H1 (cell line): ENCODE measurements around the gene COPA. TPM values are rescaled to one million over a fixed set of nuclear protein-coding genes. Genes with fewer than 3 reads are reported as not detected.

Experiments used
- CTCF ChIA-PET: fragments of 300-600 bp; sonication (Branson Sonifier 250); formaldehyde crosslinking; loops from one replicate; lab custom pipeline; 2021; ENCODE audit not compliant: partially characterized antibody; lab: Charles Lee
- POLR2A ChIA-PET: fragments of 300-600 bp; sonication (Branson Sonifier 250); formaldehyde crosslinking; loops from one replicate; lab custom pipeline; 2021; ENCODE audit warnings: inconsistent platforms; ENCODE audit not compliant: partially characterized antibody; lab: Charles Lee
- DNase-seq, 2 experiments: peaks; one replicate each; pipeline versions ENCODE4 v3.0.0 to v3.0.0-alpha.2; 2010 to 2022; ENCODE audit warnings: low spot score in 2 of 2, low read depth in 1 of 2, mixed read lengths in 1 of 2
- FAIRE-seq: peaks from 2 replicates; lab custom pipeline; 2011; peaks lifted over from hg19 to GRCh38; lab: Jason Lieb, UNC
- H2AFZ ChIP-seq: 2 replicates; pipeline ENCODE4 v1.8.1; 2012; ENCODE audit warnings: low read length, inconsistent platforms
- H2AK5ac ChIP-seq: 2 replicates; pipeline ENCODE4 v1.6.1; 2013; ENCODE audit warnings: low read depth, low read length
- H2BK120ac ChIP-seq: replicated peaks from 2 replicates; pipeline ENCODE3; 2013; ENCODE audit warnings: low read depth, low read length, inconsistent platforms
- H2BK12ac ChIP-seq: 2 replicates; pipeline ENCODE4 v1.6.1; 2013; ENCODE audit warnings: low read depth, low read length
- H2BK15ac ChIP-seq: 2 replicates; pipeline ENCODE4 v1.6.1; 2013; ENCODE audit warnings: low read length
- H2BK20ac ChIP-seq: 2 replicates; pipeline ENCODE4 v1.6.1; 2013; ENCODE audit warnings: low read length
- H2BK5ac ChIP-seq: 2 replicates; pipeline ENCODE4 v1.6.1; 2013; ENCODE audit warnings: low read depth, low read length
- H3K14ac ChIP-seq: 2 replicates; pipeline ENCODE4 v1.6.1; 2013; ENCODE audit warnings: inconsistent platforms; ENCODE audit not compliant: insufficient read length
- H3K18ac ChIP-seq: 2 replicates; pipeline ENCODE4 v1.6.1; 2013; ENCODE audit warnings: low read length; ENCODE audit errors: extremely low read depth
- H3K23ac ChIP-seq: 2 replicates; pipeline ENCODE4 v1.6.1; 2013; ENCODE audit warnings: inconsistent platforms; ENCODE audit not compliant: insufficient read length
- H3K23me2 ChIP-seq: 2 replicates; pipeline ENCODE4 v1.6.1; 2013; ENCODE audit warnings: low read depth, low read length
- H3K27ac ChIP-seq: 2 replicates; pipeline ENCODE4 v1.6.1; 2011; ENCODE audit warnings: low read depth, low read length, inconsistent platforms
- H3K27me3 ChIP-seq, 4 experiments: replicated peaks in 1 of 4; 1 replicate in 1 of 4; 2 replicates in 3 of 4; pipeline versions ENCODE4 v1.6.1 to v1.8.1; 2011 to 2013; ENCODE audit warnings: low read length in 3 of 4, mild to moderate bottlenecking in 3 of 4, inconsistent platforms in 2 of 4, mixed read lengths in 2 of 4, moderate library complexity in 1 of 4; ENCODE audit not compliant: control insufficient read depth in 3 of 4, insufficient read depth in 3 of 4; ENCODE audit errors: extremely low read depth in 1 of 4
- H3K36me3 ChIP-seq, 4 experiments: 2 replicates each; pipeline versions ENCODE4 v1.6.1 to v1.8.1; 2011 to 2013; ENCODE audit warnings: mild to moderate bottlenecking in 4 of 4, low read length in 3 of 4, moderate library complexity in 2 of 4, control low read depth in 1 of 4, inconsistent platforms in 1 of 4; ENCODE audit not compliant: insufficient read depth in 4 of 4, control insufficient read depth in 2 of 4
- H3K4ac ChIP-seq: replicated peaks from 2 replicates; pipeline ENCODE3; 2013; ENCODE audit warnings: low read length, low read depth, mixed read lengths, inconsistent platforms; ENCODE audit not compliant: insufficient read length
- H3K4me1 ChIP-seq, 4 experiments: replicated peaks in 1 of 4; 1 replicate in 1 of 4; 2 replicates in 3 of 4; pipeline versions ENCODE4 v1.6.1 to v1.8.1; 2011 to 2013; ENCODE audit warnings: low read length in 3 of 4, inconsistent platforms in 2 of 4, mixed read lengths in 1 of 4; ENCODE audit not compliant: insufficient read depth in 4 of 4, control insufficient read depth in 3 of 4
- H3K4me2 ChIP-seq, 2 experiments: 2 replicates each; pipeline versions ENCODE4 v1.6.1 to v1.8.1; 2011 to 2013; ENCODE audit warnings: low read depth in 2 of 2, low read length in 2 of 2, control low read depth in 1 of 2, inconsistent platforms in 1 of 2, mild to moderate bottlenecking in 1 of 2; ENCODE audit not compliant: insufficient read depth in 1 of 2
- H3K4me3 ChIP-seq, 4 experiments: fragments of 200-600, 300-600 bp in 1 of 4; sonication (generic), shearing (Covaris generic), sonication (Bioruptor Twin) in 1 of 4; 2 replicates each; pipeline versions ENCODE4 v1.5.1 to v1.8.1; 2011 to 2016; ENCODE audit warnings: low read length in 4 of 4, low read depth in 3 of 4, control low read depth in 2 of 4, inconsistent platforms in 2 of 4, mild to moderate bottlenecking in 2 of 4, mixed read lengths in 1 of 4, moderate library complexity in 1 of 4; ENCODE audit not compliant: insufficient read depth in 2 of 4; ENCODE audit errors: extremely low read depth in 1 of 4
- H3K56ac ChIP-seq: replicated peaks from 2 replicates; pipeline ENCODE3; 2013; ENCODE audit warnings: low read depth, mild to moderate bottlenecking, mixed read lengths, low read length, inconsistent platforms; ENCODE audit not compliant: insufficient read length
- H3K79me1 ChIP-seq: 2 replicates; pipeline ENCODE4 v1.6.1; 2013; ENCODE audit warnings: low read depth, low read length, control low read depth
- H3K79me2 ChIP-seq, 2 experiments: 2 replicates each; pipeline versions ENCODE4 v1.6.1 to v1.8.1; 2012 to 2013; ENCODE audit warnings: low read length in 2 of 2, mild to moderate bottlenecking in 2 of 2, inconsistent platforms in 1 of 2; ENCODE audit not compliant: insufficient read depth in 2 of 2, control insufficient read depth in 1 of 2
- H3K9ac ChIP-seq, 4 experiments: replicated peaks in 1 of 4; 1 replicate in 1 of 4; 2 replicates in 3 of 4; pipeline versions ENCODE4 v1.6.1 to v1.8.1; 2011 to 2013; ENCODE audit warnings: low read depth in 3 of 4, low read length in 3 of 4, control low read depth in 2 of 4, mild to moderate bottlenecking in 2 of 4, moderate library complexity in 2 of 4, inconsistent platforms in 1 of 4; ENCODE audit errors: extremely low read depth in 1 of 4
- H3K9me3 ChIP-seq, 2 experiments: 2 replicates each; pipeline versions ENCODE4 v1.6.1 to v1.8.1; 2012 to 2013; ENCODE audit warnings: mild to moderate bottlenecking in 2 of 2, moderate library complexity in 2 of 2, control low read depth in 1 of 2, inconsistent platforms in 1 of 2, low read depth in 1 of 2, low read length in 1 of 2, mixed read lengths in 1 of 2; ENCODE audit not compliant: insufficient read depth in 2 of 2
- H4K20me1 ChIP-seq, 2 experiments: replicated peaks in 1 of 2; 2 replicates each; pipeline versions ENCODE3 to v1.8.1; 2011 to 2013; ENCODE audit warnings: inconsistent platforms in 2 of 2, low read length in 2 of 2, mild to moderate bottlenecking in 1 of 2; ENCODE audit not compliant: insufficient read depth in 2 of 2, control insufficient read depth in 1 of 2
- H4K5ac ChIP-seq: 2 replicates; pipeline ENCODE4 v1.6.1; 2013; ENCODE audit warnings: low read length, low read depth, mixed read lengths, inconsistent platforms; ENCODE audit not compliant: insufficient read length
- H4K8ac ChIP-seq: 2 replicates; pipeline ENCODE4 v1.8.0; 2013; ENCODE audit warnings: mild to moderate bottlenecking, moderate library complexity, low read length, inconsistent platforms; ENCODE audit not compliant: insufficient read depth; ENCODE audit errors: extremely low read depth
- H4K91ac ChIP-seq: replicated peaks from 2 replicates; pipeline ENCODE3; 2013; ENCODE audit warnings: low read length, mixed read lengths, inconsistent platforms; ENCODE audit not compliant: insufficient read length
- ATF2 ChIP-seq: IDR thresholded peaks from 2 replicates; pipeline ENCODE4 v1.6.1; 2012; ENCODE audit warnings: low read length, inconsistent platforms
- BRCA1 ChIP-seq: IDR thresholded peaks from 2 replicates; pipeline ENCODE4 v1.6.1; 2012; ENCODE audit warnings: low read depth, low read length, improper control_type of control experiment
- CBX8 ChIP-seq: fragments of 300-800, 300-1000 bp; sonication (generic); IDR thresholded peaks from 2 replicates; pipeline ENCODE4 v1.7.1; 2016; ENCODE audit warnings: low read depth, low read length, borderline replicate concordance
- CHD2 ChIP-seq: IDR thresholded peaks from 2 replicates; pipeline ENCODE4 v1.6.1; 2012; ENCODE audit warnings: low read length, improper control_type of control experiment
- CTBP2 ChIP-seq: IDR thresholded peaks from 2 replicates; pipeline ENCODE4 v1.7.0; 2011; ENCODE audit warnings: borderline replicate concordance, mild to moderate bottlenecking, moderate library complexity, mixed read lengths, low read length; ENCODE audit not compliant: insufficient read depth, insufficient read length
- CTCF ChIP-seq, 3 experiments: IDR thresholded peaks; 1 replicate in 2 of 3; 2 replicates in 1 of 3; pipeline versions ENCODE4 v1.5.1 to v1.6.1; 2011; ENCODE audit warnings: low read length in 3 of 3, mild to moderate bottlenecking in 3 of 3, inconsistent platforms in 2 of 3, low read depth in 1 of 3, moderate library complexity in 1 of 3; ENCODE audit not compliant: insufficient read depth in 1 of 3; ENCODE audit errors: control extremely low read depth in 1 of 3
- E2F6 ChIP-seq: IDR thresholded peaks from 2 replicates; pipeline ENCODE4 v1.6.1; 2012; ENCODE audit warnings: inconsistent platforms
- FOSL1 ChIP-seq: IDR thresholded peaks from 2 replicates; pipeline ENCODE4 v1.6.1; 2011; ENCODE audit warnings: mild to moderate bottlenecking, low read depth, low read length, moderate library complexity; ENCODE audit not compliant: insufficient read depth
- TEAD4 ChIP-seq: IDR thresholded peaks from 2 replicates; pipeline ENCODE4 v1.6.1; 2012; ENCODE audit warnings: low read depth, low read length, inconsistent platforms, mixed read lengths
- WGBS, 2 experiments: shearing (Covaris generic) in 1 of 2; methylation state at CpG; one replicate each; pipeline versions ENCODE4 v1.1.6 to v1.1.7; 2013 to 2015; ENCODE audit warnings: low lambda C conversion rate in 2 of 2, mixed read lengths in 2 of 2, inconsistent platforms in 1 of 2, low coverage in 1 of 2, missing lambda C conversion rate in 1 of 2; ENCODE audit not compliant: insufficient replicate concordance in 2 of 2, insufficient coverage in 1 of 2, insufficient read length in 1 of 2; ENCODE audit errors: extremely low coverage in 1 of 2, missing lambda C conversion rate in 1 of 2; 5-methylcytosine and 5-hydroxymethylcytosine counted together
- polyA plus RNA-seq, 7 experiments: library from polyadenylated mRNA; depleted of rRNA in 3 of 7; stranded (reverse) in 5 of 7; unstranded in 2 of 7; fragments of >200 nt in 5 of 7; fragments of 200-250 nt in 2 of 7; gene quantifications; 1 replicate in 5 of 7; 2 replicates in 1 of 7; 4 replicates in 1 of 7; pipeline versions ENCODE4 v1.2.1 to v1.2.3, GENCODE V29; 2011 to 2013; ENCODE audit warnings: missing spikeins in 2 of 7, mixed read lengths in 2 of 7
- total RNA-seq: library from RNA; stranded (reverse); fragmentation: NEBNext Ultra II Directional; extraction: Animal tissue kit (Norgen Biotek cat#: 25700); gene quantifications from 2 replicates; pipeline ENCODE4 v1.2.1, GENCODE V29; 2021

Gene COPA
- total and polyA plus RNA-seq, 2 of the 8 experiments (the other 6 are each of a cell fraction or from before 2014, with no cell fraction given) = 78.2 to 115 TPM

- Histone ChIP-seq H2BK20ac (no peak overlapping the region), H2AFZ (no peak overlapping the region), H2BK5ac (no peak overlapping the region), H3K4me1 (no peaks in the 10 kb centered on the region), H4K5ac (no peak overlapping the region), H2BK12ac (no peak overlapping the region), H2BK15ac (no peak overlapping the region), H3K27ac (no peak overlapping the region), H3K9ac (no peak overlapping the region), H3K27me3 (no peaks in the 10 kb centered on the region), H3K79me2 (no peaks in the 10 kb centered on the region), H2AK5ac (no peak overlapping the region), H3K56ac (no peak overlapping the region), H3K23ac (no peak overlapping the region), H3K18ac (no peak overlapping the region), H3K4me2 (no peak overlapping the region), H3K4ac (no peak overlapping the region), H3K79me1 (no peaks in the 10 kb centered on the region), H4K8ac (no peak overlapping the region), H4K20me1 (peaks cover 0 to 2% of the 10 kb centered on the region in 2 experiments), H3K9me3 (no peaks in the 10 kb centered on the region), H2BK120ac (no peak overlapping the region), H4K91ac (no peak overlapping the region), H3K23me2 (no peaks in the 10 kb centered on the region), H3K4me3 (no peak overlapping the region), H3K14ac (no peak overlapping the region), H3K36me3 (peaks cover 20 to 52% (median 46%) of the 10 kb centered on the region in 4 experiments)
- 97% methylated on average over 2 of the region's 2 CpGs; no CpG with 5 or more reads in 1 of the 2 experiments for WGBS, 2 experiments
- ChIA-PET CTCF (interaction anchor here (1.4 kb wide), 1 partner anchor 14 kb away, joined by 10 read pairs; no protein-coding TSS in a partner anchor), POLR2A (interaction anchor here (0.6 to 10.9 kb wide), 5 partner anchors 8 to 15 kb away, joined by 3 to 79 read pairs (median 4); partner anchors contain the start of genes DCAF8 and PEX19)
- DNase-seq (no peak), FAIRE-seq (no peak)
- no peak for TF ChIP-seq CBX8
- no peak for TF ChIP-seq TEAD4
- TF ChIP-seq CTBP2 = no peak
- no peak for TF ChIP-seq CTCF (IDR thresholded peaks at IDR 0.05; ENCODE audit: control extremely low read depth in 1 of 3, insufficient read depth in 1 of 3, low read depth in 1 of 3, low read length in 3 of 3)
- TF ChIP-seq FOSL1 = no peak
- TF ChIP-seq CHD2 = no peak
- TF ChIP-seq E2F6 = no peak
- no peak for TF ChIP-seq ATF2
- TF ChIP-seq BRCA1 = no peak
Observed at GRCh38 chr1:160277330-160277729, 65.7 kb downstream of the COPA start.
